Suprapubic skin (tissue), 3 donors: ENCODE measurements around the gene GABPA.

Experiments
- EP300 ChIP-seq: sonication (generic); formaldehyde crosslinking; IDR thresholded peaks from one replicate; pipeline ENCODE4 v1.6.1; 2017; ENCODE audit warnings: antibody characterized with exemption
- TF ChIP-seq, protein P1 (sequence below), 2 donors: fragments of 200-600 bp in 1 of 2; fragments of 450-650 bp in 1 of 2; sonication (generic) in 1 of 2; IDR thresholded peaks; one replicate each; pipeline ENCODE4 v1.5.1; 2016 to 2019; ENCODE audit warnings: antibody characterized with exemption in 2 of 2, mild to moderate bottlenecking in 1 of 2, moderate library complexity in 1 of 2

DNA sequence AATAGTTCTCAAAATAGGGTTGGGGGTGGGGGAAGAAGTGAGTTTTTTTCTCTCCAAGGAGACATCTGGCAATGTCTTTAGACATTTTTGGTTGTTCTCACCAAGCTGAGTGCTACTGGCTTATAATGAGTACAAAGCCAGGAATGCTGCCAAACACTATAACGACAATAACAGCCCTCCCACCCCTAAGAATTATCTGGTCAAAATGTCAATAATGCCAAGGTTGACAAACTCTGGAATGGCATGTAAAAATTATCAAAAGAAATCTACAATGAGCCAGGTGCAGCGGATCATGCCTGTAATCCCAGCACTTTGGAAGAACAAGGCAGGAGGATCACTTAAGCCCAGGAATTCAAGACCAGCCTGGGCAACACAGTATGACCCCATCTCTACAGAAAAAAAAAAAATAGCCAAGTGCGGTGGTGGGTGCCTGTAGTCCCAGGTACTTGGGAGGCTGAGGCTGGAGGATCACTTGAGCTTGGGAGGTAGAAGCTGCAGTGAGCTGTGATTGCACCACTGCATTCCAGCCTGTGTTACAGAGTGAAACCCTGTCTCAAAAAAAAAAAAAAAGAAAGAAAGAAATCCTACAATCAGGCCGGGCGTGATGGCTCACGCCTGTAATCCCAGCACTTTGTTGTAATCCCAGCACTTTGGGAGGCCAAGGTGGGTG lies 2.5 kb upstream of the GABPA start:
- TF ChIP-seq, protein P1, sequence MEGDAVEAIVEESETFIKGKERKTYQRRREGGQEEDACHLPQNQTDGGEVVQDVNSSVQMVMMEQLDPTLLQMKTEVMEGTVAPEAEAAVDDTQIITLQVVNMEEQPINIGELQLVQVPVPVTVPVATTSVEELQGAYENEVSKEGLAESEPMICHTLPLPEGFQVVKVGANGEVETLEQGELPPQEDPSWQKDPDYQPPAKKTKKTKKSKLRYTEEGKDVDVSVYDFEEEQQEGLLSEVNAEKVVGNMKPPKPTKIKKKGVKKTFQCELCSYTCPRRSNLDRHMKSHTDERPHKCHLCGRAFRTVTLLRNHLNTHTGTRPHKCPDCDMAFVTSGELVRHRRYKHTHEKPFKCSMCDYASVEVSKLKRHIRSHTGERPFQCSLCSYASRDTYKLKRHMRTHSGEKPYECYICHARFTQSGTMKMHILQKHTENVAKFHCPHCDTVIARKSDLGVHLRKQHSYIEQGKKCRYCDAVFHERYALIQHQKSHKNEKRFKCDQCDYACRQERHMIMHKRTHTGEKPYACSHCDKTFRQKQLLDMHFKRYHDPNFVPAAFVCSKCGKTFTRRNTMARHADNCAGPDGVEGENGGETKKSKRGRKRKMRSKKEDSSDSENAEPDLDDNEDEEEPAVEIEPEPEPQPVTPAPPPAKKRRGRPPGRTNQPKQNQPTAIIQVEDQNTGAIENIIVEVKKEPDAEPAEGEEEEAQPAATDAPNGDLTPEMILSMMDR (IDR thresholded peaks at IDR 0.05) = no peak
- no peak for TF ChIP-seq EP300
